NCI-H82 treated with DMSO at 0.1 percent for 48 hours (cell line): ENCODE results near the gene RAB11FIP2.

Experiments
- DNase-seq: peaks from one replicate; lab custom pipeline; 2025; ENCODE audit not compliant: unreplicated experiment; lab: John Stamatoyannopoulos, UW

Gene RAB11FIP2

GRCh38 chr10:118035354-118036005 lies 11.3 kb downstream of the RAB11FIP2 start:
- no peak for DNase-seq

DNA sequence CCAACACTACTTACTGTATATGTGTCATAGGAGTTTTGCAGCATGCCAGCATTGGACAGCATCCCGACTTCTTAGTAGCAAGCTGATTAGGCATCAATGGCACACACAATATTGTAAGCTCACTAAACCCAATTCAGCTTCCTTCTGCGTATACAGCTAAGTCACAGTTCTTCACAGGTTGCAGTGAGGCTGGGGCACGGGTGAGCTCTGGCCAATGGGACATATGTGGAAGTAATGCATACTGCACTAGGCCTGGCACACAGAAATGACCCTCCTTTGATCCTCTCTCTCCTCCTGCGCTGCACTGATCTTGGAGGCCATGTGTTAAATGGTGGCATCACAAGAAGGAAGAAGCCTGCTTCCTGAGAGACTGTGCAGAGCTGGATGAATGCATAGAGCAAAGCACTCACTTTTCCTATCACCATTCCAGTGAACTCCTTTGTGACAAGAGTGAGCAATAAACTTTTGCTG lies 11.9 kb downstream of the RAB11FIP2 start:
- DNase-seq: no peak

- DNase-seq: no peak
Measured at GRCh38 chr10:118033905-118034304, 12.8 kb downstream of the RAB11FIP2 start.

- DNase-seq: no peak
Measured at GRCh38 chr10:118032564-118032963, 14.2 kb downstream of the RAB11FIP2 start.

DNA sequence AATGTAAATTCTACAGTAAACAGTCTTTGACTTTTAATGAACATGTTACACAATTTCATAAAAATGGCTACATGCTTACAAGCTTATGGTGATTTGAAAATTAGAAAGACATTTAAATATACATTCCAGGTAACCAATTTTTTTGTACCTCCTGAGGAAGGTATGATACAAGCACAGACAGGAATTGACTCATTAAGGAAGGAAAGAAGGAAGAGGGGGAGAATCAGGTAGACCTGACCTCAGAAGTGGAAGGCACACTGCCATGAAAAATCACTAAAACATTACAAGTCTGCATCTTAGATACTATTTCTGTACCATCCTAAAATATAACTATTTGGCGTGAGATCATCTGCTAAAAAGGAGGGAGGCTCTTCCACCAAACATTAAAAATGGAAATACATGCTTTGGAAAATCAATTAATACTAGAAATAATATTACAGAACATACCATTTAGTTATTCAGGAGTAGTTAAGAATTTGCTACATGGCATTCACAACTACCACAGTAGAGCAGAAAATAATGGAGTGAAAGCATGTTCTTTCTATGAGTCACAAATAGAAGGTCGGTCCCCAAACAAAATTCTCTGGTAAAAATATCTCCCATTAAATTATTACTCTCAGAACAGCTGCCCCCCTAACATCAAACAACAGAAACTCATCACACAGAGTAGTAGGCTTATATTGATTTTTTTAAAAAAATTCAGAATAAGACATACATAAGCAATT lies 15.2 kb downstream of the RAB11FIP2 start:
- DNase-seq: no peak

DNA sequence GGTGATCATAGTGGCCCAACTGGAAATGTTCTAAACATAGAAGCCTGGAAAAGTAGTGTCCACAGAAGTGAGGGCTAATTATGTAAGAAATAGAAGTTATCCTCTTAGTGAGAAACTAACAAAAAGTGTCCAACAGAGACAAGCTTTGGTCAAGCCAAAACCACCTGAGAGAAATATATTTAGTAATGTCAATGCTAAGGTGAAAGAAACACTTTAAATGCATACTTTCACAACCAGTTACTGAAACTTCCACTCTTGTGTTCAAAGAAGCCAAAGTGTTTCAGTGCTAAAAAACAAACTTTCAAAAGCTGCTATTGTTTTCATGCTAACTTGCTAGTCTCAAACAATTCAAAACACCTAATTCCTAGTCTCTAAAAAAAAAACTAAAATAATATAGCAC lies 18.1 kb downstream of the RAB11FIP2 start:
- no peak for DNase-seq

DNA sequence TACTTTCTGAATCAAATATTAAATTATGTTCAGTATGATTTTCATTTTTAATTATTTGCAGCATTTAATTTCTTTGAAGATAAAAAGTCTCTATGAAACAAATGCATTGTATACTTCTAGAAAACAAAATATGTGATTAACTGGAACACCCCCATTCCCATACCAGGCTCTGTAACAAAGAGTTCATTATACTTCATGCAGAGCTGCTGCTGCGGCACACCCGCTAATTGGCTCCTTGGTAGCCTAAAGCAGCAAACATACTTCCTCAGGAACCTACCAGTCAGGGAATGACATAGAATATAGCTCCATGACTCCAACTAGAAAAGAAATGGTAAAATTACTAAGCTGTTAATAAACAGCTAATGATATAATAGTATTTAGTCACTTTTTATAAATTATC lies 19.3 kb downstream of the RAB11FIP2 start:
- no peak for DNase-seq

- no peak for DNase-seq
Measured at GRCh38 chr10:118026936-118027335, 19.8 kb downstream of the RAB11FIP2 start.

GRCh38 chr10:118020365-118020764 lies 26.4 kb downstream of the RAB11FIP2 start:
- DNase-seq: no peak

DNA sequence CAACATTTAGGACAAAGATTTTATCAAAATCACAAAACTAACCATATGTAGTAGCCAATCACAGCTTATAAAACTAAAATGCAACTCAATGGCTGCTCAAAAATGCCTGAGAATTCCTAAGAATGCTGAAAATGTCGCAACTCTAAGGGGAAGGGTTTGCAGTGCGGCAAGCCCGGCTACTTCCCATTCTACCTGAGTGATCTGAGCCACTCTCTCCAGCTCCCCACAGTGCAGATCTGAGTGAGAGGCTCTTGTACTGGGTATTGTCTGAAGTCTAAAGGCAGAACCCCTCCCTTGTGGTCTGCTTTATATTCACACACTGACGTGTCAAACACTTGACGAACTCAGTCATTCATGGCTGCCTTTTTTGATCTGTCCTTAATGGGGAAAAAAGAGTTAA lies 28.9 kb downstream of the RAB11FIP2 start:
- no peak for DNase-seq

GRCh38 chr10:118017071-118017740 lies 29.5 kb downstream of the RAB11FIP2 start:
- DNase-seq: no peak

DNA sequence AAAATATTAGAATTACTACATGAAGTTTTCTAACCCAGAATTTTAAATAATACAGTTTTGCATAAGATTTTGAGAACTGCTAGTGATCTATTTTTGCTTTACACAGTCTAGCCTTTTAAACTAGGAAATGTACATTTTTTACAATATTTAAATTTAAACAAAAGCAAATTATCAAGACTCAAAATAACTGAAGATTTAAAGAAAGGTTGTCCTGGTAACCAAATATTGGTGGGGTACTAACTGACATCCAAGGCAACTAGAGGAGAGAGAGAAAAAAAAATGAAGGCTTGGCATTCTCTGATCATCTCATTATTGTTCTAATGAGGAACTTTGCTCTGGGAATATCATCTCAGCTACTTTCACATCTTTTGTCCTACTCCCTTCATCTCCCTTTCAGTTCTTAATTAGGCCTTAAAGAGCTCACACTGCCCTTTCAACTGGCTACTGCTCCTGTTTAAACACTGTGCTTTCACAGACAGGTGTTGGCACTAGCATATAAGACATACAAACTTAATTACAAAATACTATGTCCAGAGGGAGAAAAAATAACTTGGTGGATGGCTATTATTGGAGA lies 33.7 kb downstream of the RAB11FIP2 start:
- DNase-seq: no peak

DNA sequence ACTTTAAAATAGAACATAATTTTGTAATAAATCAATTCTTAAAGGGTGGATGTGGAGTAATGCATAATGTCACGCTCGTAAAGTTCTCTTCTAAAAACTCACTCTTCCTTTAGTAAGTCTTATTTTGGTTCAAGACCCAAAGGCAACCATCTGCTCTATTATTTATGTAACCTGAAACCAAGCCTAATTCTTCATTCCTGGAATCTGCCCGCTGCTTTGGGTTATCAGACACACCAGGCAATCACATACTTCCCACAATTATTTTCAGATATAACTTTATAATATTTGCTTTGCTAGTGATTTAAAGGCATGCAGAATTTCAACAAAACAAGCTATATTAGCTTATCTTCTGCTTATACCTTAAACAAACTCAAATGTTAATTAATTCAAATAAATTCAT lies 39.0 kb downstream of the RAB11FIP2 start:
- DNase-seq: peak; percentile 49

DNA sequence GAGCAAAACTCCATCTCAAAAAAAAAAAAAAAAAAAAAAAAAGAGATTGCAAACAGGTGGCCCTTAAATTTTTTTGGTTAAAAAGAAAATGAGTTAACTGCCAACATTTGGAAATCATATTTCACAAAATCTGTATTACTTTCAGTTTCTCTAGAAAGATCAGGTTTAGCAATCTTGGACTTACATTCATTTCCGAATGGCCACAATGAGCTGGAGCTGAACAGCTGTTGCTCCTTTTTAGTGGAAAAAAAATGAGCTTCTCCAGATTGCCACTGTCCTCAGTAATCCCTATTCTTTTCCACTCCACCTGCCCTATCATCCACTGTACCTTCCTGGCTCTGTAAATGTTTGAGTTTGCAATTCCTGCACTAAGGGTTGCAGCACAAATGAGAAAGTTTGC lies 43.6 kb downstream of the RAB11FIP2 start:
- no peak for DNase-seq

- no peak for DNase-seq
Measured at GRCh38 chr10:118002581-118002980, 44.2 kb downstream of the RAB11FIP2 start.

GRCh38 chr10:117997673-117998072 lies 49.1 kb downstream of the RAB11FIP2 start:
- no peak for DNase-seq

- DNase-seq: no peak
Measured at GRCh38 chr10:117996709-117997108, 50.0 kb downstream of the RAB11FIP2 start.

- DNase-seq: no peak
Measured at GRCh38 chr10:117994771-117995170, 52.0 kb downstream of the RAB11FIP2 start.

DNA sequence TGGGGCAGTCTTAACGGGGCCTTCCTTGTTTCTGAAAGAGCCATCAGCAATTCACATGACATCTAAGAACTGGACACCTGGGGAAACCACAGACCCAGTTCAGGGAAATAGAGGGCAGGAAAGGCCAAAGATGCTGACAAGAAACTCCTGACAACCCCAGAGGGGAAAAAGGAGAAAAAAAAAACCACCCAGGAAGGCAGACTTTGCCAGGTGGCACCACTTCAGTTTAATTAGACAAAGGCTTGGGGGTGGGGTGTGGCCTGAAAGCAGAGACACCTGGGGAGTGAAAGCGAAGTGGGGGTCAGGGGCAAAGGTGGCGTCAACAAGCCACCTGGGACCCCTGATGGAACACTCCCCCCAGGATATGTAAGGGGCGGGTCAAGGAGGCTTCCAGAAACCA lies 53.6 kb downstream of the RAB11FIP2 start:
- DNase-seq: no peak

DNA sequence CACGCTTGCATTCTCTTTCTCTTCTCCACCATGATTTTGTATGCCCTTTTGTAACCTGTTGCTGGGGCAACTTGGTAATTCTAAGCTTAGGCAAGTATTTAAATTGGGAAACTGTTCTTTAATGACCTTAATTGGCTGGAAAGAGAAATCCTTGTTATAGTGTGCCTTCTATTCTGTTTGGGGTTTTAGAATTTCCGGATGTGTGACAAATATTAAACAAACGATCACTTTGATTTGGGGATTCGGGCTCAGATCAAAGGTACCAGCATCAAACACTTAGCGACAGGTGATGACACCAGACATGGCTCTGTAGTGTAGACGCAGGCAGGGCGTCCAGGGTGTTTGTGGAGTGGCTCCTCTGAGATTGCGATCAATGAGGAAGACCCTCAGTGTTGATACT lies 55.0 kb downstream of the RAB11FIP2 start:
- DNase-seq: no peak

GRCh38 chr10:117989962-117990361 lies 56.8 kb downstream of the RAB11FIP2 start:
- DNase-seq: peak; percentile 49

DNA sequence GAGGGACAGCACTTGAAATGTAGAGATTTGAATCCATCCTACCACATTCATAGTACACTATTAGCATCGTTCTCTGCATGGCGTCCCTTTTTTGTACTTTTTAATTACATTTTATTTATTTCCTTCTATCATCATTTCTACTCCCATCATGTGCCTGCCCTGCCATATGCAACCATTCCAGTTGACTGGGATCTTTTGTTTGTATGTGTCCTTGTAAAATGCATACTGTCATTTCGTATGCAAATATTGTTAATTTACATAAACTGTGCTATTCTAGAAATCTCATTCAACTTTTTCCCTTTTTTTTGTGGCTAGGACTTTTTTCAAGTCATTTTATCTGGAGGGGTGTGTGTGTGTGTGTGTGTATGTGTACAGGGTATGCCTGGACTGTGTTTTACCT lies 57.9 kb downstream of the RAB11FIP2 start:
- no peak for DNase-seq
